GM23338 (cell line): Measurements from ENCODE around the gene KIF5A. TPM values are rescaled to one million over a fixed set of nuclear protein-coding genes. Genes with fewer than 3 reads are reported as not detected.

Source experiments
- ATAC-seq: fragments of 200-7000 bp; cut with Tn5 transposase; 3 replicates; pipeline ENCODE4 v1.9.1; 2020
- DNase-seq: peaks from one replicate; pipeline ENCODE4 v3.0.0-alpha.2; 2015; ENCODE audit warnings: low spot score
- H2AFZ ChIP-seq: fragments of 200-600 bp; sonication (generic); 2 replicates; pipeline ENCODE4 v1.8.0; 2016; ENCODE audit warnings: antibody characterized with exemption, mild to moderate bottlenecking, moderate library complexity
- H3F3A ChIP-seq: fragments of 200-600 bp; sonication (generic); replicated peaks from 2 replicates; pipeline ENCODE4 v1.8.0; 2017; ENCODE audit warnings: antibody characterized with exemption, mixed run types, low read depth
- H3K27ac ChIP-seq: fragments of 200-600 bp; sonication (generic); 2 replicates; pipeline ENCODE4 v1.6.1; 2016; ENCODE audit warnings: low read depth
- H3K27me3 ChIP-seq: fragments of 200-600 bp; sonication (generic); 2 replicates; pipeline ENCODE4 v1.8.0; 2016; ENCODE audit warnings: mild to moderate bottlenecking, mixed run types, moderate library complexity; ENCODE audit not compliant: insufficient read depth
- H3K36me3 ChIP-seq: fragments of 200-600 bp; sonication (generic); 2 replicates; pipeline ENCODE4 v1.8.0; 2016; ENCODE audit warnings: mild to moderate bottlenecking; ENCODE audit not compliant: insufficient read depth
- H3K4me1 ChIP-seq: fragments of 200-600 bp; sonication (generic); 2 replicates; pipeline ENCODE4 v1.8.0; 2016; ENCODE audit warnings: mild to moderate bottlenecking, moderate library complexity; ENCODE audit not compliant: insufficient read depth
- H3K4me2 ChIP-seq: fragments of 200-600 bp; sonication (generic); 2 replicates; pipeline ENCODE4 v1.7.1; 2017; ENCODE audit warnings: mixed run types
- H3K4me3 ChIP-seq: fragments of 200-600 bp; sonication (generic); 2 replicates; pipeline ENCODE4 v1.6.1; 2016; ENCODE audit warnings: mixed run types
- H3K79me2 ChIP-seq: fragments of 200-600 bp; sonication (generic); replicated peaks from 2 replicates; pipeline ENCODE4 v1.8.0; 2017; ENCODE audit warnings: mild to moderate bottlenecking; ENCODE audit not compliant: insufficient read depth
- H3K9me2 ChIP-seq: fragments of 200-600 bp; sonication (generic); 2 replicates; pipeline ENCODE4 v1.8.0; 2017; ENCODE audit not compliant: insufficient read depth
- H4K20me1 ChIP-seq: fragments of 200-600 bp; sonication (generic); replicated peaks from 2 replicates; pipeline ENCODE4 v1.8.0; 2017; ENCODE audit warnings: mild to moderate bottlenecking; ENCODE audit not compliant: insufficient read depth
- H3K27ac Mint-ChIP-seq: 2 replicates; pipeline ENCODE4 v1.8.0; 2020; ENCODE audit warnings: inconsistent platforms, mild to moderate bottlenecking, moderate library complexity, mixed read lengths
- H3K27me3 Mint-ChIP-seq: 3 replicates; pipeline ENCODE4 v1.8.0; 2022; ENCODE audit warnings: low read depth, mild to moderate bottlenecking, moderate library complexity, mixed read lengths, inconsistent platforms; ENCODE audit not compliant: insufficient read depth, poor library complexity
- H3K36me3 Mint-ChIP-seq: 3 replicates; pipeline ENCODE4 v1.8.0; 2021; ENCODE audit warnings: low read depth, mild to moderate bottlenecking, inconsistent platforms, moderate library complexity, mixed read lengths
- H3K4me1 Mint-ChIP-seq: 3 replicates; pipeline ENCODE4 v1.8.0; 2020; ENCODE audit warnings: mild to moderate bottlenecking, inconsistent platforms, mixed read lengths
- H3K4me3 Mint-ChIP-seq: 3 replicates; pipeline ENCODE4 v1.8.0; 2021; ENCODE audit warnings: moderate library complexity, mild to moderate bottlenecking, inconsistent platforms, mixed read lengths
- H3K9me3 Mint-ChIP-seq: 3 replicates; pipeline ENCODE4 v1.8.0; 2020; ENCODE audit warnings: moderate library complexity, mild to moderate bottlenecking, inconsistent platforms, mixed read lengths
- CREB1 ChIP-seq: fragments of 250-450 bp; sonication (Bioruptor Pico); IDR thresholded peaks from 2 replicates; pipeline ENCODE4 v1.5.0; 2020; ENCODE audit warnings: low read depth, mild to moderate bottlenecking, moderate library complexity
- EZH2phosphoT487 ChIP-seq: fragments of 200-600 bp; sonication (generic); IDR thresholded peaks from one replicate; pipeline ENCODE4 v1.8.1; 2018; ENCODE audit warnings: antibody characterized with exemption; ENCODE audit not compliant: unreplicated experiment
- NANOG ChIP-seq: IDR thresholded peaks from 2 replicates; pipeline ENCODE4 v1.6.1; 2016; ENCODE audit warnings: antibody characterized with exemption, borderline replicate concordance
- POLR2AphosphoS5 ChIP-seq: IDR thresholded peaks from 2 replicates; pipeline ENCODE4 v1.6.1; 2016; ENCODE audit warnings: antibody characterized with exemption, low read depth
- REST ChIP-seq: IDR thresholded peaks from one replicate; pipeline ENCODE4 v1.6.1; 2018; ENCODE audit warnings: antibody characterized with exemption; ENCODE audit not compliant: unreplicated experiment
- STAT1 ChIP-seq: IDR thresholded peaks from one replicate; pipeline ENCODE4 v1.6.1; 2016; ENCODE audit warnings: antibody characterized with exemption; ENCODE audit not compliant: unreplicated experiment
- ZNF114 ChIP-seq: fragments of 250-450 bp; sonication (Bioruptor Pico); IDR thresholded peaks from 2 replicates; pipeline ENCODE4 v1.5.0; 2020; ENCODE audit warnings: mild to moderate bottlenecking, moderate library complexity
- polyA plus RNA-seq: library from polyadenylated mRNA; unstranded; fragments of >200 nt; fragmentation: Nextera tagmentation; extraction: Ambion mirVana; gene quantifications from 2 replicates; pipeline ENCODE4 v1.2.1, GENCODE V29; 2016
- total RNA-seq: library from RNA; depleted of rRNA; stranded (reverse); fragments of >200 nt; shearing (Covaris generic); gene quantifications from 2 replicates; pipeline ENCODE4 v1.2.3, GENCODE V29; 2014
- TF ChIP-seq, protein P1 (sequence below): IDR thresholded peaks from 2 replicates; pipeline ENCODE4 v1.6.1; 2016; ENCODE audit warnings: antibody characterized with exemption
- TF ChIP-seq, protein P2 (sequence below), 2 experiments: fragments of 200-600 bp in 1 of 2; sonication (generic) in 1 of 2; conservative IDR thresholded peaks; 2 replicates each; pipeline versions ENCODE4 v1.5.1 to v1.6.1; 2016 to 2017; ENCODE audit warnings: antibody characterized with exemption in 2 of 2, low read depth in 2 of 2, mild to moderate bottlenecking in 2 of 2, moderate library complexity in 1 of 2

The KIF5A gene
- total and polyA plus RNA-seq, 2 experiments from 2014 or later = 11.1 to 21.3 TPM

- peaks cover 17% of the 10 kb centered on the region for H3K79me2 ChIP-seq
- Mint-ChIP-seq H3K27ac (no peak overlapping the region; the same call in 1 of the 2 replicates), H3K4me1 (peaks cover 23% of the 10 kb centered on the region), H3K9me3 (no peaks in the 10 kb centered on the region), H3K27me3 (peaks cover 1% of the 10 kb centered on the region), H3K36me3 (peaks cover 16% of the 10 kb centered on the region), H3K4me3 (no peak overlapping the region)
- H3K36me3 ChIP-seq = peaks cover 6% of the 10 kb centered on the region; the same call in 1 of the 2 replicates
- no peaks in the 10 kb centered on the region for H3K27me3 ChIP-seq
- no peaks in the 10 kb centered on the region for H3K9me2 ChIP-seq
- no peak overlapping the region for H2AFZ ChIP-seq
- no peak overlapping the region for H3K4me3 ChIP-seq
- DNase-seq (no peak), ATAC-seq (no peak)
- no peak overlapping the region for H3K27ac ChIP-seq
- H3F3A ChIP-seq = 0 out of 2 replicates have a peak, but pooled peaks cover 5% of the 10 kb centered on the region
- H4K20me1 ChIP-seq = peaks cover 17% of the 10 kb centered on the region; the same call in 1 of the 2 replicates
- H3K4me1 ChIP-seq = peaks cover 4% of the 10 kb centered on the region; the same call in 1 of the 2 replicates
- no peak overlapping the region for H3K4me2 ChIP-seq
- TF ChIP-seq POLR2AphosphoS5 (no peak), STAT1 (no peak), REST (no peak), EZH2phosphoT487 (no peak), NANOG (no peak), ZNF114 (CRISPR knock-in tag) (no peak), CREB1 (CRISPR knock-in tag) (no peak)
- TF ChIP-seq, protein P1, sequence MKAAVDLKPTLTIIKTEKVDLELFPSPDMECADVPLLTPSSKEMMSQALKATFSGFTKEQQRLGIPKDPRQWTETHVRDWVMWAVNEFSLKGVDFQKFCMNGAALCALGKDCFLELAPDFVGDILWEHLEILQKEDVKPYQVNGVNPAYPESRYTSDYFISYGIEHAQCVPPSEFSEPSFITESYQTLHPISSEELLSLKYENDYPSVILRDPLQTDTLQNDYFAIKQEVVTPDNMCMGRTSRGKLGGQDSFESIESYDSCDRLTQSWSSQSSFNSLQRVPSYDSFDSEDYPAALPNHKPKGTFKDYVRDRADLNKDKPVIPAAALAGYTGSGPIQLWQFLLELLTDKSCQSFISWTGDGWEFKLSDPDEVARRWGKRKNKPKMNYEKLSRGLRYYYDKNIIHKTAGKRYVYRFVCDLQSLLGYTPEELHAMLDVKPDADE = no peak
- TF ChIP-seq, protein P2, sequence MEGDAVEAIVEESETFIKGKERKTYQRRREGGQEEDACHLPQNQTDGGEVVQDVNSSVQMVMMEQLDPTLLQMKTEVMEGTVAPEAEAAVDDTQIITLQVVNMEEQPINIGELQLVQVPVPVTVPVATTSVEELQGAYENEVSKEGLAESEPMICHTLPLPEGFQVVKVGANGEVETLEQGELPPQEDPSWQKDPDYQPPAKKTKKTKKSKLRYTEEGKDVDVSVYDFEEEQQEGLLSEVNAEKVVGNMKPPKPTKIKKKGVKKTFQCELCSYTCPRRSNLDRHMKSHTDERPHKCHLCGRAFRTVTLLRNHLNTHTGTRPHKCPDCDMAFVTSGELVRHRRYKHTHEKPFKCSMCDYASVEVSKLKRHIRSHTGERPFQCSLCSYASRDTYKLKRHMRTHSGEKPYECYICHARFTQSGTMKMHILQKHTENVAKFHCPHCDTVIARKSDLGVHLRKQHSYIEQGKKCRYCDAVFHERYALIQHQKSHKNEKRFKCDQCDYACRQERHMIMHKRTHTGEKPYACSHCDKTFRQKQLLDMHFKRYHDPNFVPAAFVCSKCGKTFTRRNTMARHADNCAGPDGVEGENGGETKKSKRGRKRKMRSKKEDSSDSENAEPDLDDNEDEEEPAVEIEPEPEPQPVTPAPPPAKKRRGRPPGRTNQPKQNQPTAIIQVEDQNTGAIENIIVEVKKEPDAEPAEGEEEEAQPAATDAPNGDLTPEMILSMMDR (conservative IDR thresholded peaks at IDR 0.05; ENCODE audit: low read depth in 2 of 2) = no peak
Observed at GRCh38 chr12:57541001-57541400, 8.8 kb upstream of the KIF5A start.

DNA sequence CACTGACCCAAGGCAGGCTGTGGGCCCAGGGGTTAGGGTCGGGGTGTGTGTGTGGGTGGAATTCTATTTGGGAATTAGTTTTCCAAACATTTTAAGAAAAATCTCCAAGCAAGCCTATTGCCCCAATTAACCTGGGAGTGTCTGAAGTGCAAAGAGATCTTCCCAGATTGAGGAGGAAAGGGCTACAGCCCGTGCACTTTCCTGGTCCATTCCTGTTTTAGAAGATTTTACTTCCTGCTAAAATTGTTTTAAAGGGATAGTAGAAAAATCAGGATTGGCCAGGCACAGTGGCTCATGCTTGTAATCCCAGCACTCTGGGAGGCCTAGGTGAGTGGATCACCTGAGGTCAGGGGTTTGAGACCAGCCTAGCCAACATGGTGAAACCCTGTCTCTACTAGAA is 8.1 kb upstream of the KIF5A start:
- Histone ChIP-seq H3K9me2 (no peaks in the 10 kb centered on the region), H2AFZ (no peak overlapping the region), H4K20me1 (peaks cover 20% of the 10 kb centered on the region; the same call in 1 of the 2 replicates), H3K27ac (no peak overlapping the region), H3K4me3 (no peak overlapping the region), H3F3A (0 out of 2 replicates have a peak, but pooled peaks cover 5% of the 10 kb centered on the region), H3K4me2 (no peak overlapping the region), H3K36me3 (peaks cover 6% of the 10 kb centered on the region; the same call in 1 of the 2 replicates), H3K4me1 (peaks cover 7% of the 10 kb centered on the region; the same call in 1 of the 2 replicates), H3K27me3 (no peaks in the 10 kb centered on the region), H3K79me2 (peaks cover 24% of the 10 kb centered on the region)
- peaks cover 1% of the 10 kb centered on the region for H3K27me3 Mint-ChIP-seq
- no peak overlapping the region for H3K4me3 Mint-ChIP-seq
- no peaks in the 10 kb centered on the region for H3K9me3 Mint-ChIP-seq
- ATAC-seq (no peak), DNase-seq (no peak)
- H3K36me3 Mint-ChIP-seq = peaks cover 16% of the 10 kb centered on the region
- H3K27ac Mint-ChIP-seq = no peak overlapping the region
- H3K4me1 Mint-ChIP-seq = peaks cover 20% of the 10 kb centered on the region
- TF ChIP-seq, protein P1 = no peak
